KMS-11 (cell line): Measurements from ENCODE around the gene ELP1.

Source experiments
- H2AFZ ChIP-seq: fragments of 200-600 bp; sonication (generic); 2 replicates; pipeline ENCODE4 v1.6.1; 2016; ENCODE audit warnings: antibody characterized with exemption, mixed run types, low read depth
- H3K27ac ChIP-seq: fragments of 200-600 bp; sonication (generic); 2 replicates; pipeline ENCODE4 v1.6.1; 2016; ENCODE audit warnings: mild to moderate bottlenecking, mixed run types
- H3K27me3 ChIP-seq: fragments of 200-600 bp; sonication (generic); 2 replicates; pipeline ENCODE4 v1.6.1; 2017; ENCODE audit warnings: mild to moderate bottlenecking, low read depth, mixed run types, moderate library complexity; ENCODE audit not compliant: insufficient read depth
- H3K36me3 ChIP-seq: fragments of 200-600 bp; sonication (generic); 2 replicates; pipeline ENCODE4 v1.6.1; 2017; ENCODE audit warnings: mild to moderate bottlenecking, mixed run types; ENCODE audit not compliant: insufficient read depth
- H3K4me1 ChIP-seq: fragments of 200-600 bp; sonication (generic); 2 replicates; pipeline ENCODE4 v1.6.1; 2016; ENCODE audit warnings: mild to moderate bottlenecking, low read depth, mixed run types; ENCODE audit not compliant: poor library complexity, severe bottlenecking
- H3K4me2 ChIP-seq: fragments of 200-600 bp; sonication (generic); 2 replicates; pipeline ENCODE4 v1.7.0; 2016; ENCODE audit warnings: mild to moderate bottlenecking, mixed run types
- H3K4me3 ChIP-seq: fragments of 200-600 bp; sonication (generic); IDR thresholded peaks from 2 replicates; pipeline ENCODE4 v1.6.1; 2017; ENCODE audit warnings: low read depth, low read length, mixed read lengths; ENCODE audit not compliant: insufficient read depth
- H3K79me2 ChIP-seq: fragments of 200-600 bp; sonication (generic); 2 replicates; pipeline ENCODE4 v1.6.1; 2016; ENCODE audit warnings: low read depth, mixed run types; ENCODE audit not compliant: insufficient read depth
- H3K9ac ChIP-seq: fragments of 200-600 bp; sonication (generic); 2 replicates; pipeline ENCODE4 v1.6.1; 2016; ENCODE audit warnings: mild to moderate bottlenecking, mixed run types
- H4K20me1 ChIP-seq: fragments of 200-600 bp; sonication (generic); 2 replicates; pipeline ENCODE4 v1.6.1; 2016; ENCODE audit warnings: mild to moderate bottlenecking, mixed run types; ENCODE audit not compliant: insufficient read depth
- CTCF ChIP-seq: fragments of 200-600 bp; sonication (generic); conservative IDR thresholded peaks from 2 replicates; pipeline ENCODE4 v1.6.1; 2017; ENCODE audit warnings: low read depth, mild to moderate bottlenecking, antibody characterized with exemption, low read length, moderate library complexity, mixed read lengths

Gene ELP1

GRCh38 chr9:108860764-108861163 lies 73.2 kb downstream of the ELP1 start:
- Histone ChIP-seq H3K36me3 (no peaks in the 10 kb centered on the region), H3K79me2 (no peaks in the 10 kb centered on the region), H2AFZ (no peak overlapping the region), H4K20me1 (no peaks in the 10 kb centered on the region), H3K4me2 (no peak overlapping the region), H3K27ac (no peak overlapping the region), H3K9ac (no peak overlapping the region), H3K4me3 (no peak overlapping the region), H3K27me3 (no peaks in the 10 kb centered on the region), H3K4me1 (no peaks in the 10 kb centered on the region)
- no peak for TF ChIP-seq CTCF

- H3K27ac ChIP-seq: no peak overlapping the region
- TF ChIP-seq CTCF: no peak
- H3K79me2 ChIP-seq: no peaks in the 10 kb centered on the region
- no peak overlapping the region for H3K4me2 ChIP-seq
- no peak overlapping the region for H3K4me3 ChIP-seq
- H3K9ac ChIP-seq: no peak overlapping the region
- H3K27me3 ChIP-seq: no peaks in the 10 kb centered on the region
- no peaks in the 10 kb centered on the region for H3K4me1 ChIP-seq
- H3K36me3 ChIP-seq: no peaks in the 10 kb centered on the region
- H4K20me1 ChIP-seq: no peaks in the 10 kb centered on the region
- no peak overlapping the region for H2AFZ ChIP-seq
These were observed 73.6 kb downstream of the ELP1 start for GRCh38 chr9:108860354-108860753.

GRCh38 chr9:108859459-108860114 lies 74.3 kb downstream of the ELP1 start:
- H3K27me3 ChIP-seq: no peaks in the 10 kb centered on the region
- no peak overlapping the region for H3K27ac ChIP-seq
- no peak overlapping the region for H3K4me2 ChIP-seq
- no peak overlapping the region for H2AFZ ChIP-seq
- no peaks in the 10 kb centered on the region for H3K4me1 ChIP-seq
- no peaks in the 10 kb centered on the region for H3K79me2 ChIP-seq
- no peak overlapping the region for H3K4me3 ChIP-seq
- H3K9ac ChIP-seq: no peak overlapping the region
- TF ChIP-seq CTCF: no peak
- no peaks in the 10 kb centered on the region for H3K36me3 ChIP-seq
- no peaks in the 10 kb centered on the region for H4K20me1 ChIP-seq

GRCh38 chr9:108857572-108857971 lies 76.4 kb downstream of the ELP1 start:
- TF ChIP-seq CTCF: no peak
- no peaks in the 10 kb centered on the region for H3K27me3 ChIP-seq
- no peak overlapping the region for H3K27ac ChIP-seq
- no peak overlapping the region for H3K4me3 ChIP-seq
- H3K79me2 ChIP-seq: no peaks in the 10 kb centered on the region
- H3K4me1 ChIP-seq: no peaks in the 10 kb centered on the region
- no peaks in the 10 kb centered on the region for H4K20me1 ChIP-seq
- no peak overlapping the region for H2AFZ ChIP-seq
- no peak overlapping the region for H3K9ac ChIP-seq
- no peaks in the 10 kb centered on the region for H3K36me3 ChIP-seq
- no peak overlapping the region for H3K4me2 ChIP-seq
